ENCODE data around the gene GNAS.

GRCh38 chr20:58918621-58919020 is 66.1 kb downstream of the GNAS start:
- TF ChIP-seq POLR2A (IDR thresholded peaks at IDR 0.05; ENCODE audit: low read depth, low read length) (no peak), POLR2AphosphoS5 (IDR thresholded peaks at IDR 0.05; ENCODE audit: low read depth, low read length) (no peak), TAF1 (IDR thresholded peaks at IDR 0.05; ENCODE audit: low read depth, low read length) (no peak)

All from GM12891 (cell line).